Femur (tissue), 1 donor: Measurements from ENCODE around the gene NCDN.

Experiments used
- DNase-seq: peaks from one replicate; pipeline ENCODE4 v3.0.0-alpha.2; 2017

The NCDN gene

GRCh38 chr1:35592991-35593769, 35.6 kb downstream of the NCDN start:
- DNase-seq, result no peak

- no peak for DNase-seq
Measured at GRCh38 chr1:35594005-35594760, 36.6 kb downstream of the NCDN start.

- no peak for DNase-seq
Measured at GRCh38 chr1:35595684-35596083, 38.1 kb downstream of the NCDN start.

GRCh38 chr1:35597870-35598269, 40.3 kb downstream of the NCDN start:
- DNase-seq, result no peak

- no peak for DNase-seq
Measured at GRCh38 chr1:35598895-35599294, 41.3 kb downstream of the NCDN start.

- no peak for DNase-seq
Measured at GRCh38 chr1:35599411-35599810, 41.8 kb downstream of the NCDN start.

GRCh38 chr1:35600593-35600992, 43.0 kb downstream of the NCDN start:
- no peak for DNase-seq

GRCh38 chr1:35603468-35603867, 45.9 kb downstream of the NCDN start:
- DNase-seq, result no peak

- DNase-seq, result no peak
Measured at GRCh38 chr1:35603941-35604340, 46.3 kb downstream of the NCDN start.

- DNase-seq, result no peak
Measured at GRCh38 chr1:35605071-35605866, 47.7 kb downstream of the NCDN start.

- DNase-seq, result no peak
Measured at GRCh38 chr1:35605867-35606182, 48.2 kb downstream of the NCDN start.

- no peak for DNase-seq
Measured at GRCh38 chr1:35611655-35612054, 54.1 kb downstream of the NCDN start.

GRCh38 chr1:35615440-35615839, 57.8 kb downstream of the NCDN start:
- DNase-seq, result no peak
